Measurements from ENCODE around the gene SMCO4. TPM values are rescaled to one million over a fixed set of nuclear protein-coding genes. Genes with fewer than 3 reads are reported as not detected.

Gene SMCO4
- total RNA-seq, 1 experiment from 2014 or later, result 50.1 TPM

DNA sequence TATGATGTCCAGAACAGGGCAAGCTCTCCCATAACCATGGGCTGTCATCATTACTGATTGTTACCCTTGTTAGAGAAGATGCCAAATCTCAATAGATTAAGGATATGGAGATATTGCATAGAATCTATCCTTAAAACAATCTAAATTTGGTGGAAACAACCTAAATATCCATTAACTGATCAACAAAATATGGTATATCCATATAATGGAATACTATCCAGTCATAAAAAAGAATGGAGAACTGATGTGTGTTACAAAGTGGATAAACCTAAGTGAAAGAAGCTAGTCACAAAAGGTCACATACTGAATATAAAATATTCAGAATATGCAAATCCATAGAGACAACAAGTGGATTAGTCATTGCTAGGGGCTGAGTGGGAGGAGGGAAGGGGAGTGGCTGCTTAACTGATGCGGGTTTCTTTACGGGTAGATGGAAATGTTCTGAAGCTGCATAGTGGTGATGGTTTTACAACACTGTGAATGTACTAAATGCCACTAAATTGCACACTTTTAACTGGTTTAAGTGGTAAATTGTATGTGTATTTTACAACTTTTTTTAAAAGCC is 36.1 kb upstream of the SMCO4 start (continued):
- TF ChIP-seq GRHL2 (CRISPR knock-in tag; IDR thresholded peaks at IDR 0.05; ENCODE audit: insufficient replicate concordance, severe bottlenecking) (no peak), NR1H2 (CRISPR knock-in tag; IDR thresholded peaks at IDR 0.05) (no peak), ZNF232 (CRISPR knock-in tag; IDR thresholded peaks at IDR 0.05) (no peak), MYBL2 (CRISPR knock-in tag; IDR thresholded peaks at IDR 0.05) (no peak), SP1 (CRISPR knock-in tag; conservative IDR thresholded peaks at IDR 0.05) (no peak), ZNF121 (CRISPR knock-in tag; IDR thresholded peaks at IDR 0.05) (no peak), CREB1 (CRISPR knock-in tag; IDR thresholded peaks at IDR 0.05) (no peak), GABPB1 (CRISPR knock-in tag; IDR thresholded peaks at IDR 0.05) (no peak)
- TF ChIP-seq, protein P1, sequence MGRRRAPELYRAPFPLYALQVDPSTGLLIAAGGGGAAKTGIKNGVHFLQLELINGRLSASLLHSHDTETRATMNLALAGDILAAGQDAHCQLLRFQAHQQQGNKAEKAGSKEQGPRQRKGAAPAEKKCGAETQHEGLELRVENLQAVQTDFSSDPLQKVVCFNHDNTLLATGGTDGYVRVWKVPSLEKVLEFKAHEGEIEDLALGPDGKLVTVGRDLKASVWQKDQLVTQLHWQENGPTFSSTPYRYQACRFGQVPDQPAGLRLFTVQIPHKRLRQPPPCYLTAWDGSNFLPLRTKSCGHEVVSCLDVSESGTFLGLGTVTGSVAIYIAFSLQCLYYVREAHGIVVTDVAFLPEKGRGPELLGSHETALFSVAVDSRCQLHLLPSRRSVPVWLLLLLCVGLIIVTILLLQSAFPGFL (CRISPR knock-in tag; IDR thresholded peaks at IDR 0.05; ENCODE audit: borderline replicate concordance), result no peak
- TF ChIP-seq, protein P2, sequence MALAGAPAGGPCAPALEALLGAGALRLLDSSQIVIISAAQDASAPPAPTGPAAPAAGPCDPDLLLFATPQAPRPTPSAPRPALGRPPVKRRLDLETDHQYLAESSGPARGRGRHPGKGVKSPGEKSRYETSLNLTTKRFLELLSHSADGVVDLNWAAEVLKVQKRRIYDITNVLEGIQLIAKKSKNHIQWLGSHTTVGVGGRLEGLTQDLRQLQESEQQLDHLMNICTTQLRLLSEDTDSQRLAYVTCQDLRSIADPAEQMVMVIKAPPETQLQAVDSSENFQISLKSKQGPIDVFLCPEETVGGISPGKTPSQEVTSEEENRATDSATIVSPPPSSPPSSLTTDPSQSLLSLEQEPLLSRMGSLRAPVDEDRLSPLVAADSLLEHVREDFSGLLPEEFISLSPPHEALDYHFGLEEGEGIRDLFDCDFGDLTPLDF (CRISPR knock-in tag; IDR thresholded peaks at IDR 0.05), result no peak
- TF ChIP-seq, protein P3, sequence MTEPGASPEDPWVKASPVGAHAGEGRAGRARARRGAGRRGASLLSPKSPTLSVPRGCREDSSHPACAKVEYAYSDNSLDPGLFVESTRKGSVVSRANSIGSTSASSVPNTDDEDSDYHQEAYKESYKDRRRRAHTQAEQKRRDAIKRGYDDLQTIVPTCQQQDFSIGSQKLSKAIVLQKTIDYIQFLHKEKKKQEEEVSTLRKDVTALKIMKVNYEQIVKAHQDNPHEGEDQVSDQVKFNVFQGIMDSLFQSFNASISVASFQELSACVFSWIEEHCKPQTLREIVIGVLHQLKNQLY (CRISPR knock-in tag; IDR thresholded peaks at IDR 0.05), result no peak

DNA sequence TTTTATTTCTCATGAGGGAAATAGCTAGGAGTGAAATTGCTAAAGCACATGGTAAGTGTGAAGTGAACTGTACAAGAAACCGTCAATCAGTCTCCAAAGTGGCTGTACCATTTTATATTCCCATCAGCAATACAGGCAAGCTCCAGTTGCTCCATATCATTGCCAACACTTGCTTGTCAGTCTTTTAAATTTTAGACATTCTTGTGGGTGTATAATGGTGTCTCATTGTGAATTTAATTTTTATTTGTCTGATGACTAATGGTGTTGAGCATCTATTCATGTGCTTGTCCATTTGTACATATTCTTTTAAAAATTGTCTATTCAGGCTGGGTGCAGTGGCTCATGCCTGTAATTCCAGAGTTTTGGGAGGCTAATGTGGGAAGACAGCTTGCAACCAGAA is 34.1 kb upstream of the SMCO4 start:
- ChIA-PET CTCF (interaction anchor here (0.9 kb wide), 1 partner anchor 35 kb away, joined by 3 read pairs; no protein-coding TSS in a partner anchor), POLR2A (no interaction called here)
- Mint-ChIP-seq H3K36me3 (no peaks in the 10 kb centered on the region), H3K27me3 (ENCODE audit: low read depth) (no peaks in the 10 kb centered on the region), H3K9me3 (peaks cover 16% of the 10 kb centered on the region), H3K27ac (no peak overlapping the region), H3K4me3 (no peak overlapping the region), H3K4me1 (no peaks in the 10 kb centered on the region)
- no peak for ATAC-seq
- DNase-seq (ENCODE audit: low spot score), result no peak
- TF ChIP-seq PRRX2 (CRISPR knock-in tag; IDR thresholded peaks at IDR 0.05) (no peak), ZNF416 (CRISPR knock-in tag; IDR thresholded peaks at IDR 0.05) (no peak), EMX1 (CRISPR knock-in tag; IDR thresholded peaks at IDR 0.05) (no peak), NFE2L1 (CRISPR knock-in tag; IDR thresholded peaks at IDR 0.05) (no peak), SP1 (CRISPR knock-in tag; conservative IDR thresholded peaks at IDR 0.05) (no peak), RORB (CRISPR knock-in tag; IDR thresholded peaks at IDR 0.05) (no peak), KAT7 (CRISPR knock-in tag; IDR thresholded peaks at IDR 0.05; ENCODE audit: borderline replicate concordance) (no peak)
- TF ChIP-seq, protein P4, sequence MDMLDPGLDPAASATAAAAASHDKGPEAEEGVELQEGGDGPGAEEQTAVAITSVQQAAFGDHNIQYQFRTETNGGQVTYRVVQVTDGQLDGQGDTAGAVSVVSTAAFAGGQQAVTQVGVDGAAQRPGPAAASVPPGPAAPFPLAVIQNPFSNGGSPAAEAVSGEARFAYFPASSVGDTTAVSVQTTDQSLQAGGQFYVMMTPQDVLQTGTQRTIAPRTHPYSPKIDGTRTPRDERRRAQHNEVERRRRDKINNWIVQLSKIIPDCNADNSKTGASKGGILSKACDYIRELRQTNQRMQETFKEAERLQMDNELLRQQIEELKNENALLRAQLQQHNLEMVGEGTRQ (CRISPR knock-in tag; IDR thresholded peaks at IDR 0.05), result no peak
- TF ChIP-seq, protein P5, sequence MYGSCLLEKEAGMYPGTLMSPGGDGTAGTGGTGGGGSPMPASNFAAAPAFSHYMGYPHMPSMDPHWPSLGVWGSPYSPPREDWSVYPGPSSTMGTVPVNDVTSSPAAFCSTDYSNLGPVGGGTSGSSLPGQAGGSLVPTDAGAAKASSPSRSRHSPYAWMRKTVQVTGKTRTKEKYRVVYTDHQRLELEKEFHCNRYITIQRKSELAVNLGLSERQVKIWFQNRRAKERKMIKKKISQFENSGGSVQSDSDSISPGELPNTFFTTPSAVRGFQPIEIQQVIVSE (CRISPR knock-in tag; IDR thresholded peaks at IDR 0.05; ENCODE audit: borderline replicate concordance), result no peak
- TF ChIP-seq, protein P6, sequence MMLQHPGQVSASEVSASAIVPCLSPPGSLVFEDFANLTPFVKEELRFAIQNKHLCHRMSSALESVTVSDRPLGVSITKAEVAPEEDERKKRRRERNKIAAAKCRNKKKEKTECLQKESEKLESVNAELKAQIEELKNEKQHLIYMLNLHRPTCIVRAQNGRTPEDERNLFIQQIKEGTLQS (CRISPR knock-in tag; conservative IDR thresholded peaks at IDR 0.05), result no peak
- TF ChIP-seq, protein P7, sequence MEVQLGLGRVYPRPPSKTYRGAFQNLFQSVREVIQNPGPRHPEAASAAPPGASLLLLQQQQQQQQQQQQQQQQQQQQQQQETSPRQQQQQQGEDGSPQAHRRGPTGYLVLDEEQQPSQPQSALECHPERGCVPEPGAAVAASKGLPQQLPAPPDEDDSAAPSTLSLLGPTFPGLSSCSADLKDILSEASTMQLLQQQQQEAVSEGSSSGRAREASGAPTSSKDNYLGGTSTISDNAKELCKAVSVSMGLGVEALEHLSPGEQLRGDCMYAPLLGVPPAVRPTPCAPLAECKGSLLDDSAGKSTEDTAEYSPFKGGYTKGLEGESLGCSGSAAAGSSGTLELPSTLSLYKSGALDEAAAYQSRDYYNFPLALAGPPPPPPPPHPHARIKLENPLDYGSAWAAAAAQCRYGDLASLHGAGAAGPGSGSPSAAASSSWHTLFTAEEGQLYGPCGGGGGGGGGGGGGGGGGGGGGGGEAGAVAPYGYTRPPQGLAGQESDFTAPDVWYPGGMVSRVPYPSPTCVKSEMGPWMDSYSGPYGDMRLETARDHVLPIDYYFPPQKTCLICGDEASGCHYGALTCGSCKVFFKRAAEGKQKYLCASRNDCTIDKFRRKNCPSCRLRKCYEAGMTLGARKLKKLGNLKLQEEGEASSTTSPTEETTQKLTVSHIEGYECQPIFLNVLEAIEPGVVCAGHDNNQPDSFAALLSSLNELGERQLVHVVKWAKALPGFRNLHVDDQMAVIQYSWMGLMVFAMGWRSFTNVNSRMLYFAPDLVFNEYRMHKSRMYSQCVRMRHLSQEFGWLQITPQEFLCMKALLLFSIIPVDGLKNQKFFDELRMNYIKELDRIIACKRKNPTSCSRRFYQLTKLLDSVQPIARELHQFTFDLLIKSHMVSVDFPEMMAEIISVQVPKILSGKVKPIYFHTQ (CRISPR knock-in tag; IDR thresholded peaks at IDR 0.05), result no peak
- TF ChIP-seq, protein P8, sequence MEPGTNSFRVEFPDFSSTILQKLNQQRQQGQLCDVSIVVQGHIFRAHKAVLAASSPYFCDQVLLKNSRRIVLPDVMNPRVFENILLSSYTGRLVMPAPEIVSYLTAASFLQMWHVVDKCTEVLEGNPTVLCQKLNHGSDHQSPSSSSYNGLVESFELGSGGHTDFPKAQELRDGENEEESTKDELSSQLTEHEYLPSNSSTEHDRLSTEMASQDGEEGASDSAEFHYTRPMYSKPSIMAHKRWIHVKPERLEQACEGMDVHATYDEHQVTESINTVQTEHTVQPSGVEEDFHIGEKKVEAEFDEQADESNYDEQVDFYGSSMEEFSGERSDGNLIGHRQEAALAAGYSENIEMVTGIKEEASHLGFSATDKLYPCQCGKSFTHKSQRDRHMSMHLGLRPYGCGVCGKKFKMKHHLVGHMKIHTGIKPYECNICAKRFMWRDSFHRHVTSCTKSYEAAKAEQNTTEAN (CRISPR knock-in tag; IDR thresholded peaks at IDR 0.05), result no peak
- TF ChIP-seq, protein P9, sequence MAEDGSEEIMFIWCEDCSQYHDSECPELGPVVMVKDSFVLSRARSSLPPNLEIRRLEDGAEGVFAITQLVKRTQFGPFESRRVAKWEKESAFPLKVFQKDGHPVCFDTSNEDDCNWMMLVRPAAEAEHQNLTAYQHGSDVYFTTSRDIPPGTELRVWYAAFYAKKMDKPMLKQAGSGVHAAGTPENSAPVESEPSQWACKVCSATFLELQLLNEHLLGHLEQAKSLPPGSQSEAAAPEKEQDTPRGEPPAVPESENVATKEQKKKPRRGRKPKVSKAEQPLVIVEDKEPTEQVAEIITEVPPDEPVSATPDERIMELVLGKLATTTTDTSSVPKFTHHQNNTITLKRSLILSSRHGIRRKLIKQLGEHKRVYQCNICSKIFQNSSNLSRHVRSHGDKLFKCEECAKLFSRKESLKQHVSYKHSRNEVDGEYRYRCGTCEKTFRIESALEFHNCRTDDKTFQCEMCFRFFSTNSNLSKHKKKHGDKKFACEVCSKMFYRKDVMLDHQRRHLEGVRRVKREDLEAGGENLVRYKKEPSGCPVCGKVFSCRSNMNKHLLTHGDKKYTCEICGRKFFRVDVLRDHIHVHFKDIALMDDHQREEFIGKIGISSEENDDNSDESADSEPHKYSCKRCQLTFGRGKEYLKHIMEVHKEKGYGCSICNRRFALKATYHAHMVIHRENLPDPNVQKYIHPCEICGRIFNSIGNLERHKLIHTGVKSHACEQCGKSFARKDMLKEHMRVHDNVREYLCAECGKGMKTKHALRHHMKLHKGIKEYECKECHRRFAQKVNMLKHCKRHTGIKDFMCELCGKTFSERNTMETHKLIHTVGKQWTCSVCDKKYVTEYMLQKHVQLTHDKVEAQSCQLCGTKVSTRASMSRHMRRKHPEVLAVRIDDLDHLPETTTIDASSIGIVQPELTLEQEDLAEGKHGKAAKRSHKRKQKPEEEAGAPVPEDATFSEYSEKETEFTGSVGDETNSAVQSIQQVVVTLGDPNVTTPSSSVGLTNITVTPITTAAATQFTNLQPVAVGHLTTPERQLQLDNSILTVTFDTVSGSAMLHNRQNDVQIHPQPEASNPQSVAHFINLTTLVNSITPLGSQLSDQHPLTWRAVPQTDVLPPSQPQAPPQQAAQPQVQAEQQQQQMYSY (CRISPR knock-in tag; IDR thresholded peaks at IDR 0.05), result no peak

Data from WTC11 (cell line).